GM12872 (cell line): ENCODE data around the gene ARID4B.

Source experiments
- CTCF ChIP-seq: IDR thresholded peaks from 3 replicates; pipeline ENCODE4 v1.5.1; 2011; ENCODE audit warnings: low read depth, mild to moderate bottlenecking, low read length, moderate library complexity; ENCODE audit not compliant: insufficient read depth

The ARID4B gene

GRCh38 chr1:235326719-235327558, 1.0 kb downstream of the ARID4B start:
- no peak for TF ChIP-seq CTCF

- TF ChIP-seq CTCF = no peak
Measured at GRCh38 chr1:235325854-235326253, 2.1 kb downstream of the ARID4B start.

GRCh38 chr1:235325139-235325538, 2.8 kb downstream of the ARID4B start:
- TF ChIP-seq CTCF = no peak

GRCh38 chr1:235324296-235324695, 3.7 kb downstream of the ARID4B start:
- no peak for TF ChIP-seq CTCF

GRCh38 chr1:235320521-235321179, 7.3 kb downstream of the ARID4B start:
- TF ChIP-seq CTCF = no peak

- TF ChIP-seq CTCF = no peak
Measured at GRCh38 chr1:235319255-235319654, 8.7 kb downstream of the ARID4B start.

- no peak for TF ChIP-seq CTCF
Measured at GRCh38 chr1:235317168-235317567, 10.8 kb downstream of the ARID4B start.
